H1 (cell line): Measurements from ENCODE around the gene KRTAP1-3. TPM values are rescaled to one million over a fixed set of nuclear protein-coding genes. Genes with fewer than 3 reads are reported as not detected.

Experiments used
- CTCF ChIA-PET: fragments of 300-600 bp; sonication (Branson Sonifier 250); formaldehyde crosslinking; loops from one replicate; lab custom pipeline; 2021; ENCODE audit not compliant: partially characterized antibody; lab: Charles Lee
- POLR2A ChIA-PET: fragments of 300-600 bp; sonication (Branson Sonifier 250); formaldehyde crosslinking; loops from one replicate; lab custom pipeline; 2021; ENCODE audit warnings: inconsistent platforms; ENCODE audit not compliant: partially characterized antibody; lab: Charles Lee
- DNase-seq, 2 experiments: peaks; one replicate each; pipeline versions ENCODE4 v3.0.0 to v3.0.0-alpha.2; 2010 to 2022; ENCODE audit warnings: low spot score in 2 of 2, low read depth in 1 of 2, mixed read lengths in 1 of 2
- FAIRE-seq: peaks from 2 replicates; lab custom pipeline; 2011; peaks lifted over from hg19 to GRCh38; lab: Jason Lieb, UNC
- H2AFZ ChIP-seq: 2 replicates; pipeline ENCODE4 v1.8.1; 2012; ENCODE audit warnings: low read length, inconsistent platforms
- H2AK5ac ChIP-seq: 2 replicates; pipeline ENCODE4 v1.6.1; 2013; ENCODE audit warnings: low read depth, low read length
- H2BK120ac ChIP-seq: replicated peaks from 2 replicates; pipeline ENCODE3; 2013; ENCODE audit warnings: low read depth, low read length, inconsistent platforms
- H2BK12ac ChIP-seq: 2 replicates; pipeline ENCODE4 v1.6.1; 2013; ENCODE audit warnings: low read depth, low read length
- H2BK15ac ChIP-seq: 2 replicates; pipeline ENCODE4 v1.6.1; 2013; ENCODE audit warnings: low read length
- H2BK20ac ChIP-seq: 2 replicates; pipeline ENCODE4 v1.6.1; 2013; ENCODE audit warnings: low read length
- H2BK5ac ChIP-seq: 2 replicates; pipeline ENCODE4 v1.6.1; 2013; ENCODE audit warnings: low read depth, low read length
- H3K14ac ChIP-seq: 2 replicates; pipeline ENCODE4 v1.6.1; 2013; ENCODE audit warnings: inconsistent platforms; ENCODE audit not compliant: insufficient read length
- H3K18ac ChIP-seq: 2 replicates; pipeline ENCODE4 v1.6.1; 2013; ENCODE audit warnings: low read length; ENCODE audit errors: extremely low read depth
- H3K23ac ChIP-seq: 2 replicates; pipeline ENCODE4 v1.6.1; 2013; ENCODE audit warnings: inconsistent platforms; ENCODE audit not compliant: insufficient read length
- H3K23me2 ChIP-seq: 2 replicates; pipeline ENCODE4 v1.6.1; 2013; ENCODE audit warnings: low read depth, low read length
- H3K27ac ChIP-seq: 2 replicates; pipeline ENCODE4 v1.6.1; 2011; ENCODE audit warnings: low read depth, low read length, inconsistent platforms
- H3K27me3 ChIP-seq, 4 experiments: replicated peaks in 1 of 4; 1 replicate in 1 of 4; 2 replicates in 3 of 4; pipeline versions ENCODE4 v1.6.1 to v1.8.1; 2011 to 2013; ENCODE audit warnings: low read length in 3 of 4, mild to moderate bottlenecking in 3 of 4, inconsistent platforms in 2 of 4, mixed read lengths in 2 of 4, moderate library complexity in 1 of 4; ENCODE audit not compliant: control insufficient read depth in 3 of 4, insufficient read depth in 3 of 4; ENCODE audit errors: extremely low read depth in 1 of 4
- H3K36me3 ChIP-seq, 4 experiments: 2 replicates each; pipeline versions ENCODE4 v1.6.1 to v1.8.1; 2011 to 2013; ENCODE audit warnings: mild to moderate bottlenecking in 4 of 4, low read length in 3 of 4, moderate library complexity in 2 of 4, control low read depth in 1 of 4, inconsistent platforms in 1 of 4; ENCODE audit not compliant: insufficient read depth in 4 of 4, control insufficient read depth in 2 of 4
- H3K4ac ChIP-seq: replicated peaks from 2 replicates; pipeline ENCODE3; 2013; ENCODE audit warnings: low read length, low read depth, mixed read lengths, inconsistent platforms; ENCODE audit not compliant: insufficient read length
- H3K4me1 ChIP-seq, 4 experiments: replicated peaks in 1 of 4; 1 replicate in 1 of 4; 2 replicates in 3 of 4; pipeline versions ENCODE4 v1.6.1 to v1.8.1; 2011 to 2013; ENCODE audit warnings: low read length in 3 of 4, inconsistent platforms in 2 of 4, mixed read lengths in 1 of 4; ENCODE audit not compliant: insufficient read depth in 4 of 4, control insufficient read depth in 3 of 4
- H3K4me2 ChIP-seq, 2 experiments: 2 replicates each; pipeline versions ENCODE4 v1.6.1 to v1.8.1; 2011 to 2013; ENCODE audit warnings: low read depth in 2 of 2, low read length in 2 of 2, control low read depth in 1 of 2, inconsistent platforms in 1 of 2, mild to moderate bottlenecking in 1 of 2; ENCODE audit not compliant: insufficient read depth in 1 of 2
- H3K4me3 ChIP-seq, 4 experiments: fragments of 200-600, 300-600 bp in 1 of 4; sonication (generic), shearing (Covaris generic), sonication (Bioruptor Twin) in 1 of 4; 2 replicates each; pipeline versions ENCODE4 v1.5.1 to v1.8.1; 2011 to 2016; ENCODE audit warnings: low read length in 4 of 4, low read depth in 3 of 4, control low read depth in 2 of 4, inconsistent platforms in 2 of 4, mild to moderate bottlenecking in 2 of 4, mixed read lengths in 1 of 4, moderate library complexity in 1 of 4; ENCODE audit not compliant: insufficient read depth in 2 of 4; ENCODE audit errors: extremely low read depth in 1 of 4
- H3K56ac ChIP-seq: replicated peaks from 2 replicates; pipeline ENCODE3; 2013; ENCODE audit warnings: low read depth, mild to moderate bottlenecking, mixed read lengths, low read length, inconsistent platforms; ENCODE audit not compliant: insufficient read length
- H3K79me1 ChIP-seq: 2 replicates; pipeline ENCODE4 v1.6.1; 2013; ENCODE audit warnings: low read depth, low read length, control low read depth
- H3K79me2 ChIP-seq, 2 experiments: 2 replicates each; pipeline versions ENCODE4 v1.6.1 to v1.8.1; 2012 to 2013; ENCODE audit warnings: low read length in 2 of 2, mild to moderate bottlenecking in 2 of 2, inconsistent platforms in 1 of 2; ENCODE audit not compliant: insufficient read depth in 2 of 2, control insufficient read depth in 1 of 2
- H3K9ac ChIP-seq, 4 experiments: replicated peaks in 1 of 4; 1 replicate in 1 of 4; 2 replicates in 3 of 4; pipeline versions ENCODE4 v1.6.1 to v1.8.1; 2011 to 2013; ENCODE audit warnings: low read depth in 3 of 4, low read length in 3 of 4, control low read depth in 2 of 4, mild to moderate bottlenecking in 2 of 4, moderate library complexity in 2 of 4, inconsistent platforms in 1 of 4; ENCODE audit errors: extremely low read depth in 1 of 4
- H3K9me3 ChIP-seq, 2 experiments: 2 replicates each; pipeline versions ENCODE4 v1.6.1 to v1.8.1; 2012 to 2013; ENCODE audit warnings: mild to moderate bottlenecking in 2 of 2, moderate library complexity in 2 of 2, control low read depth in 1 of 2, inconsistent platforms in 1 of 2, low read depth in 1 of 2, low read length in 1 of 2, mixed read lengths in 1 of 2; ENCODE audit not compliant: insufficient read depth in 2 of 2
- H4K20me1 ChIP-seq, 2 experiments: replicated peaks in 1 of 2; 2 replicates each; pipeline versions ENCODE3 to v1.8.1; 2011 to 2013; ENCODE audit warnings: inconsistent platforms in 2 of 2, low read length in 2 of 2, mild to moderate bottlenecking in 1 of 2; ENCODE audit not compliant: insufficient read depth in 2 of 2, control insufficient read depth in 1 of 2
- H4K5ac ChIP-seq: 2 replicates; pipeline ENCODE4 v1.6.1; 2013; ENCODE audit warnings: low read length, low read depth, mixed read lengths, inconsistent platforms; ENCODE audit not compliant: insufficient read length
- H4K8ac ChIP-seq: 2 replicates; pipeline ENCODE4 v1.8.0; 2013; ENCODE audit warnings: mild to moderate bottlenecking, moderate library complexity, low read length, inconsistent platforms; ENCODE audit not compliant: insufficient read depth; ENCODE audit errors: extremely low read depth
- H4K91ac ChIP-seq: replicated peaks from 2 replicates; pipeline ENCODE3; 2013; ENCODE audit warnings: low read length, mixed read lengths, inconsistent platforms; ENCODE audit not compliant: insufficient read length
- ASH2L ChIP-seq: fragments of 200-600, 300-600 bp; sonication (generic); IDR thresholded peaks from one replicate; pipeline ENCODE4 v1.7.1; 2017; ENCODE audit warnings: low read length
- CREB1 ChIP-seq: IDR thresholded peaks from 2 replicates; pipeline ENCODE4 v1.6.1; 2012; ENCODE audit warnings: inconsistent platforms
- SIN3A ChIP-seq, 2 experiments: IDR thresholded peaks in 1 of 2; conservative IDR thresholded peaks in 1 of 2; 2 replicates each; pipeline ENCODE4 v1.6.1; 2011 to 2012; ENCODE audit warnings: low read length in 2 of 2, improper control_type of control experiment in 1 of 2, low read depth in 1 of 2, mild to moderate bottlenecking in 1 of 2
- SUZ12 ChIP-seq: fragments of 200-600 bp; sonication (generic); IDR thresholded peaks from 2 replicates; pipeline ENCODE4 v1.6.1; 2012; ENCODE audit warnings: mild to moderate bottlenecking, inconsistent platforms, low read length, moderate library complexity, mixed read lengths
- WGBS, 2 experiments: shearing (Covaris generic) in 1 of 2; methylation state at CpG; one replicate each; pipeline versions ENCODE4 v1.1.6 to v1.1.7; 2013 to 2015; ENCODE audit warnings: low lambda C conversion rate in 2 of 2, mixed read lengths in 2 of 2, inconsistent platforms in 1 of 2, low coverage in 1 of 2, missing lambda C conversion rate in 1 of 2; ENCODE audit not compliant: insufficient replicate concordance in 2 of 2, insufficient coverage in 1 of 2, insufficient read length in 1 of 2; ENCODE audit errors: extremely low coverage in 1 of 2, missing lambda C conversion rate in 1 of 2; 5-methylcytosine and 5-hydroxymethylcytosine counted together
- polyA plus RNA-seq, 7 experiments: library from polyadenylated mRNA; depleted of rRNA in 3 of 7; stranded (reverse) in 5 of 7; unstranded in 2 of 7; fragments of >200 nt in 5 of 7; fragments of 200-250 nt in 2 of 7; gene quantifications; 1 replicate in 5 of 7; 2 replicates in 1 of 7; 4 replicates in 1 of 7; pipeline versions ENCODE4 v1.2.1 to v1.2.3, GENCODE V29; 2011 to 2013; ENCODE audit warnings: missing spikeins in 2 of 7, mixed read lengths in 2 of 7
- total RNA-seq: library from RNA; stranded (reverse); fragmentation: NEBNext Ultra II Directional; extraction: Animal tissue kit (Norgen Biotek cat#: 25700); gene quantifications from 2 replicates; pipeline ENCODE4 v1.2.1, GENCODE V29; 2021
- TF ChIP-seq, protein P1 (sequence below): IDR thresholded peaks from 2 replicates; pipeline ENCODE4 v1.6.1; 2011; ENCODE audit warnings: low read depth, mild to moderate bottlenecking, low read length; ENCODE audit not compliant: insufficient read depth

The KRTAP1-3 gene
- total and polyA plus RNA-seq, 2 of the 8 experiments (the other 6 are each of a cell fraction or from before 2014, with no cell fraction given), result not detected

DNA sequence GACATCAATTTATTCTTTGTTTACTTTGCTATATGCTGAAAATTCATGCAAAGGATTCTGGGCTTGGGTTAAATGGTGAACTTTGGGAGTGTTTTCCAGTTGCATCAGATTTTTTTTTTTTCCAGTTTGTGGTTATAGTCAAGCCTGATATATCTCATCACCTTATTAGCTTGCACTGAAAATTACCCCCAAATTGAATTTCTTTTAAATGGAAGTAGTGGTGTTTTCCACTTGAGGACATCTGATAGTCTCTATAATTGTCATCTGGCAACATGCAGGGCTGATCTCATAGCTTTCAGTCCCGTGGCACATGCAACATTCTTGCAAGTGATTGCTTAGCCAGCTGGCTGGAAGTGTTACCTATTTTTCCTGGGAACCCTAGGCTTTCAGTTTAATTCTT lies 21.1 kb downstream of the KRTAP1-3 start:
- 77% methylated on average over 1 of the region's 1 CpG; no CpG with 5 or more reads in 1 of the 2 experiments for WGBS, 2 experiments
- no peaks in the 10 kb centered on the region; a peak in 1 of 7 replicates for H3K27me3 ChIP-seq
- H2BK12ac ChIP-seq, result no peak overlapping the region
- H2AFZ ChIP-seq, result no peak overlapping the region
- H2AK5ac ChIP-seq, result no peak overlapping the region
- TF ChIP-seq, protein P1, sequence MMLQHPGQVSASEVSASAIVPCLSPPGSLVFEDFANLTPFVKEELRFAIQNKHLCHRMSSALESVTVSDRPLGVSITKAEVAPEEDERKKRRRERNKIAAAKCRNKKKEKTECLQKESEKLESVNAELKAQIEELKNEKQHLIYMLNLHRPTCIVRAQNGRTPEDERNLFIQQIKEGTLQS, result no peak
- TF ChIP-seq SIN3A (conservative IDR thresholded peaks at IDR 0.05 in 1 of 2, IDR thresholded peaks at IDR 0.05 in 1 of 2; ENCODE audit: low read depth in 1 of 2, low read length in 2 of 2), result no peak
- TF ChIP-seq CREB1, result no peak
- TF ChIP-seq SUZ12, result no peak
- no peak for TF ChIP-seq ASH2L
- TF ChIP-seq, all 59 proteins: peak for 0
- H3K9me3 ChIP-seq, result no peaks in the 10 kb centered on the region
- H3K4me3 ChIP-seq, result no peak overlapping the region
- H3K36me3 ChIP-seq, result no peaks in the 10 kb centered on the region
- no peak overlapping the region for H3K4me2 ChIP-seq
- no peaks in the 10 kb centered on the region for H3K79me1 ChIP-seq
- H3K14ac ChIP-seq, result no peak overlapping the region
- peaks cover 0 to 8% (median 5%) of the 10 kb centered on the region in 4 experiments; a peak in 6 of 7 replicates for H3K4me1 ChIP-seq
- FAIRE-seq (no peak), DNase-seq (no peak)
- no peak overlapping the region for H3K9ac ChIP-seq
- no peak overlapping the region for H3K27ac ChIP-seq
- no peak overlapping the region for H3K4ac ChIP-seq
- no peak overlapping the region for H3K23ac ChIP-seq
- no peak overlapping the region for H3K56ac ChIP-seq
- no peak overlapping the region for H4K5ac ChIP-seq
- no peak overlapping the region for H2BK20ac ChIP-seq
- POLR2A ChIA-PET, result no interaction called here
- H4K91ac ChIP-seq, result no peak overlapping the region
- H3K23me2 ChIP-seq, result no peaks in the 10 kb centered on the region
- no peak overlapping the region for H4K8ac ChIP-seq
- H2BK15ac ChIP-seq, result no peak overlapping the region
- no peaks in the 10 kb centered on the region for H3K79me2 ChIP-seq
- CTCF ChIA-PET, result interaction anchor here (1.2 to 1.3 kb wide), 2 partner anchors 50 to 309 kb away, joined by 4 to 5 read pairs; no protein-coding TSS in a partner anchor
- H2BK5ac ChIP-seq, result no peak overlapping the region
- no peak overlapping the region for H2BK120ac ChIP-seq
- no peaks in the 10 kb centered on the region for H4K20me1 ChIP-seq
- H3K18ac ChIP-seq, result no peak overlapping the region
